ENCODE data around the gene CHST8. TPM values are rescaled to one million over a fixed set of nuclear protein-coding genes. Genes with fewer than 3 reads are reported as not detected.

Gene CHST8
- total RNA-seq, 4 donors from 2014 or later, result 0.66 TPM; not detected in 3

DNA sequence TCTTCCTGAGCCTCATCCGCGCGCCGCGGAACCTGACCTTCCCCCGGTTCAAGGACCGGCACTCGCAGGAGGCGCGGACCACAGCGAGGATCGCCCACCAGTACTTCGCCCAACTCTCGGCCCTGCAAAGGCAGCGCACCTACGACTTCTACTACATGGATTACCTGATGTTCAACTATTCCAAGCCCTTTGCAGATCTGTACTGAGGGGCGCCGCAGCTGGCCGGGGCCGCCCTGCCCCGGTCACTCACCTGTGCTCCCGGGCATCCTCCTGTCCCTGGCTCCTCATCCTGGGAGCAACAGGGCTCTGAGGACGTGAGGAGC, 151.1 kb downstream of the CHST8 start:
- no peaks in the 10 kb centered on the region for H3K9me3 ChIP-seq

GRCh38 chr19:33773704-33774624, 152.2 kb downstream of the CHST8 start:
- WGBS, result 22% methylated on average over 3 of the region's 6 CpGs
- no peak for TF ChIP-seq CTCF (IDR thresholded peaks at IDR 0.05)
- no peak for TF ChIP-seq POLR2A (IDR thresholded peaks at IDR 0.05; ENCODE audit: low read depth)
- TF ChIP-seq POLR2AphosphoS5 (IDR thresholded peaks at IDR 0.05), result no peak
- no peak for TF ChIP-seq EP300 (IDR thresholded peaks at IDR 0.05)
- Histone ChIP-seq H3K4me1 (peaks cover 0 to 14% (median 9%) of the 10 kb centered on the region in 4 donors), H3K27me3 (peaks cover 0 to 82% (median 2%) of the 10 kb centered on the region in 4 donors), H3K36me3 (no peaks in the 10 kb centered on the region), H3K4me3 (no peak overlapping the region), H3K27ac (replicated peaks in 1 of 4) (no peak overlapping the region), H3K9me3 (no peaks in the 10 kb centered on the region)
- DNase-seq (ENCODE audit: extremely low spot score), result no peak
- intact Hi-C loops (cut with DNase I), result loop anchor here (10.0 kb wide), 1 partner anchor 539 kb away; no protein-coding TSS in a partner anchor

More for the DNA sequence above, 151.1 kb downstream of the CHST8 start:
- no peak overlapping the region for H3K4me3 ChIP-seq
- TF ChIP-seq POLR2AphosphoS5 (IDR thresholded peaks at IDR 0.05), result no peak
- TF ChIP-seq POLR2A (IDR thresholded peaks at IDR 0.05; ENCODE audit: low read depth), result no peak
- no peak for TF ChIP-seq CTCF (IDR thresholded peaks at IDR 0.05)
- TF ChIP-seq EP300 (IDR thresholded peaks at IDR 0.05), result no peak
- intact Hi-C loops (cut with DNase I), result loop anchor here (10.0 kb wide), 1 partner anchor 538 kb away; no protein-coding TSS in a partner anchor
- WGBS, result 88% methylated on average over 16 of the region's 23 CpGs
- H3K4me1 ChIP-seq, result peaks cover 0 to 3% (median 2%) of the 10 kb centered on the region in 4 donors
- H3K27me3 ChIP-seq, result peaks cover 0 to 84% (median 2%) of the 10 kb centered on the region in 4 donors
- no peaks in the 10 kb centered on the region for H3K36me3 ChIP-seq
- no peak overlapping the region for H3K27ac ChIP-seq (replicated peaks in 1 of 4)
- no peak for DNase-seq (ENCODE audit: extremely low spot score)

GRCh38 chr19:33774751-33775150, 153.0 kb downstream of the CHST8 start:
- Histone ChIP-seq H3K27ac (replicated peaks in 1 of 4) (no peak overlapping the region), H3K36me3 (no peaks in the 10 kb centered on the region), H3K4me1 (peaks cover 0 to 17% (median 9%) of the 10 kb centered on the region in 4 donors), H3K27me3 (peaks cover 0 to 82% (median 2%) of the 10 kb centered on the region in 4 donors), H3K4me3 (no peak overlapping the region), H3K9me3 (no peaks in the 10 kb centered on the region)
- DNase-seq (ENCODE audit: extremely low spot score), result no peak
- TF ChIP-seq POLR2A (IDR thresholded peaks at IDR 0.05; ENCODE audit: low read depth) (no peak), CTCF (IDR thresholded peaks at IDR 0.05) (no peak), POLR2AphosphoS5 (IDR thresholded peaks at IDR 0.05) (no peak), EP300 (IDR thresholded peaks at IDR 0.05) (no peak)
- WGBS, result 65% methylated on average over 6 of the region's 6 CpGs
- intact Hi-C loops (cut with DNase I), result loop anchor here (10.0 kb wide), 1 partner anchor 540 kb away; no protein-coding TSS in a partner anchor

GRCh38 chr19:33775731-33776487, 154.2 kb downstream of the CHST8 start:
- Histone ChIP-seq H3K36me3 (no peaks in the 10 kb centered on the region), H3K4me1 (peaks cover 0 to 23% (median 9%) of the 10 kb centered on the region in 4 donors), H3K9me3 (no peaks in the 10 kb centered on the region), H3K27ac (replicated peaks in 1 of 4) (no peak overlapping the region), H3K27me3 (peaks cover 0 to 83% (median 6%) of the 10 kb centered on the region in 4 donors), H3K4me3 (no peak overlapping the region)
- 86% methylated on average over 9 of the region's 9 CpGs for WGBS
- intact Hi-C loops (cut with DNase I), result loop anchor here (10.0 kb wide), 1 partner anchor 541 kb away; no protein-coding TSS in a partner anchor
- DNase-seq (ENCODE audit: extremely low spot score), result no peak
- TF ChIP-seq POLR2A (IDR thresholded peaks at IDR 0.05; ENCODE audit: low read depth) (no peak), POLR2AphosphoS5 (IDR thresholded peaks at IDR 0.05) (no peak), CTCF (IDR thresholded peaks at IDR 0.05) (no peak), EP300 (IDR thresholded peaks at IDR 0.05) (no peak)
